T-cell (primary cell): ENCODE data around the gene SCO2. TPM values are rescaled to one million over a fixed set of nuclear protein-coding genes. Genes with fewer than 3 reads are reported as not detected.
A peak's percentile ranks its signal among the peaks of the same experiment; 100 is the strongest.

Experiments
- ATAC-seq, 4 experiments: fragments of 200-7000 bp in 3 of 4; fragments of 150-1000 bp in 1 of 4; cut with Tn5 transposase; replicated peaks in 1 of 4; 1 replicate in 3 of 4; 2 replicates in 1 of 4; pipeline ENCODE4 v1.10.0; 2021; ENCODE audit warnings: moderate library complexity in 3 of 4, mild to moderate bottlenecking in 2 of 4, moderate number of reproducible peaks in 1 of 4
- CTCF ChIA-PET, 2 donors: fragments of 300-600 bp; sonication (Branson Sonifier 250); formaldehyde crosslinking; loops; one replicate each; lab custom pipeline; 2022; ENCODE audit warnings: antibody characterized with exemption in 2 of 2; lab: Charles Lee
- POLR2A ChIA-PET, 2 donors: fragments of 300-600 bp; sonication (Branson Sonifier 250); formaldehyde crosslinking; loops; one replicate each; lab custom pipeline; 2022; ENCODE audit warnings: antibody characterized with exemption in 2 of 2; lab: Charles Lee
- DNase-seq, 35 experiments: peaks; one replicate each; pipeline versions ENCODE4 v3.0.0 to v3.0.0-alpha.2; 2013 to 2023
- H3K27ac ChIP-seq: one replicate; pipeline ENCODE4 v1.5.1; 2013; ENCODE audit warnings: low read length
- H3K27me3 ChIP-seq, 2 experiments: replicated peaks in 1 of 2; 1 replicate in 1 of 2; 2 replicates in 1 of 2; pipeline versions ENCODE4 v1.6.1 to v1.7.0; 2013; ENCODE audit warnings: low read length in 1 of 2, mixed read lengths in 1 of 2; ENCODE audit not compliant: control insufficient read depth in 2 of 2, insufficient read depth in 2 of 2; ENCODE audit errors: extremely low read depth in 1 of 2
- H3K36me3 ChIP-seq, 2 donors: 1 replicate in 1 of 2; 2 replicates in 1 of 2; pipeline versions ENCODE4 v1.6.1 to v1.7.0; 2013; ENCODE audit warnings: low read length in 1 of 2; ENCODE audit not compliant: control insufficient read depth in 2 of 2, insufficient read depth in 1 of 2; ENCODE audit errors: extremely low read depth in 1 of 2
- H3K4me1 ChIP-seq, 2 experiments: 1 replicate in 1 of 2; 2 replicates in 1 of 2; pipeline versions ENCODE4 v1.6.1 to v1.7.0; 2013; ENCODE audit warnings: low read length in 2 of 2, mixed read lengths in 1 of 2; ENCODE audit not compliant: insufficient read depth in 2 of 2, control insufficient read depth in 1 of 2; ENCODE audit errors: extremely low read depth in 1 of 2
- H3K4me3 ChIP-seq, 2 donors: 1 replicate in 1 of 2; 2 replicates in 1 of 2; pipeline versions ENCODE4 v1.5.1 to v1.7.0; 2013; ENCODE audit warnings: mild to moderate bottlenecking in 2 of 2, low read length in 1 of 2, moderate library complexity in 1 of 2; ENCODE audit not compliant: control insufficient read depth in 1 of 2; ENCODE audit errors: extremely low read depth in 1 of 2
- H3K9me3 ChIP-seq: 2 replicates; pipeline ENCODE4 v1.7.0; 2013
- H3K27ac Mint-ChIP-seq, 2 donors: one replicate each; pipeline ENCODE4 v1.8.0; 2020 to 2021; ENCODE audit warnings: mild to moderate bottlenecking in 2 of 2, mixed read lengths in 2 of 2
- H3K27me3 Mint-ChIP-seq, 2 donors: one replicate each; pipeline ENCODE4 v1.8.0; 2021 to 2022; ENCODE audit warnings: mixed read lengths in 2 of 2
- H3K36me3 Mint-ChIP-seq: one replicate; pipeline ENCODE4 v1.8.0; 2021; ENCODE audit warnings: mixed read lengths
- H3K4me1 Mint-ChIP-seq, 3 donors: one replicate each; pipeline ENCODE4 v1.8.0; 2020 to 2022; ENCODE audit warnings: mixed read lengths in 3 of 3, mild to moderate bottlenecking in 1 of 3
- H3K4me3 Mint-ChIP-seq, 3 donors: one replicate each; pipeline ENCODE4 v1.8.0; 2020 to 2022; ENCODE audit warnings: mild to moderate bottlenecking in 3 of 3, mixed read lengths in 3 of 3, moderate library complexity in 3 of 3
- H3K9me3 Mint-ChIP-seq, 3 donors: one replicate each; pipeline ENCODE4 v1.8.0; 2020 to 2022; ENCODE audit warnings: mixed read lengths in 3 of 3
- WGBS: methylation state at CpG from one replicate; pipeline ENCODE4 v1.1.5; 2013; ENCODE audit warnings: missing lambda C conversion rate; ENCODE audit not compliant: insufficient coverage; 5-methylcytosine and 5-hydroxymethylcytosine counted together
- total RNA-seq, 35 experiments: library from RNA in 6 of 35; stranded (reverse) in 6 of 35; fragments of 120-200 nt in 1 of 35; gene quantifications; one replicate each; pipeline versions ENCODE4 v1.2.1 to v1.2.4 and lab custom pipeline; 2013 to 2026

SCO2 gene
- total RNA-seq, 5 donors from 2014 or later (not counting 1 experiment from before 2014, with no cell fraction given): 3.3 to 5.6 (median 4.0) TPM

GRCh38 chr22:50481045-50481439 lies 44.4 kb downstream of the SCO2 start:
- ChIA-PET CTCF (no interaction called here), POLR2A (no interaction called here)
- peaks cover 5 to 13% (median 8%) of the 10 kb centered on the region in 3 donors for H3K4me1 Mint-ChIP-seq
- peak overlapping the region in 1 of 2 donors; percentile 22 for H3K27ac Mint-ChIP-seq
- 7% methylated on average over 45 of the region's 45 CpGs for WGBS
- Histone ChIP-seq H3K4me3 (peak overlapping the region; percentile 12 to 40), H3K36me3 (no peaks in the 10 kb centered on the region), H3K27me3 (peaks cover 0 to 35% of the 10 kb centered on the region in 2 experiments), H3K27ac (no peak overlapping the region), H3K4me1 (peaks cover 6 to 24% of the 10 kb centered on the region in 2 experiments), H3K9me3 (no peaks in the 10 kb centered on the region)
- DNase-seq (no peak), ATAC-seq (no peak)
- H3K9me3 Mint-ChIP-seq: no peaks in the 10 kb centered on the region
- H3K36me3 Mint-ChIP-seq: no peaks in the 10 kb centered on the region
- peaks cover 0 to 5% of the 10 kb centered on the region in 2 donors for H3K27me3 Mint-ChIP-seq
- peak overlapping the region; percentile 59 to 74 (median 72) for H3K4me3 Mint-ChIP-seq

DNA sequence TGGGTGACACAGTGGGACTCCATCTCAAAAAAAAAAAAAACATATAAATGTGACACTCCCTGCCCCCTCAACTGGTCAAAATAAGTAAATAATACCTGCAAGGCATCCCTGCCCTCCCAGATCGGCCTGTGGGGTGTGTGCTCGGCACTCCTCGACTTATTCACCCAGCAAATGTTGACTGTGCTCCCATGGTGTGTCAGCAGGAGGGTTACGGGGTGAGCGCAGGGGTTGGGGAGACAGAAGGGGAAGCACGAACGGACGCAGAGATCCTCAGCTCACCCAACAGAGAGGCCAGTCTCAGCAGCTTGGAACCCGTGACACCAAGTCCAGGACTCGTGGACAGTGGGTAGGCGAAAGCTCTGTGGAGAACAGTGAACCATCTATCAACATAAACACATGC lies 45.7 kb downstream of the SCO2 start:
- Histone ChIP-seq H3K4me3 (no peak overlapping the region), H3K36me3 (no peaks in the 10 kb centered on the region), H3K9me3 (no peaks in the 10 kb centered on the region), H3K27ac (no peak overlapping the region), H3K4me1 (peaks cover 6 to 31% of the 10 kb centered on the region in 2 experiments), H3K27me3 (peaks cover 0 to 30% of the 10 kb centered on the region in 2 experiments)
- ChIA-PET CTCF (interaction anchor here in 1 of 2 donors (0.5 to 1.4 kb wide), 2 partner anchors 9 to 210 kb away, joined by 3 to 6 read pairs; partner anchors contain the start of gene MAPK11), POLR2A (interaction anchor here in 1 of 2 donors (0.6 kb wide), 1 partner anchor 58 kb away, joined by 3 read pairs; no protein-coding TSS in a partner anchor)
- no peaks in the 10 kb centered on the region for H3K9me3 Mint-ChIP-seq
- peaks cover 0 to 5% of the 10 kb centered on the region in 2 donors for H3K27me3 Mint-ChIP-seq
- peak overlapping the region; percentile 59 to 75 (median 74) for H3K4me3 Mint-ChIP-seq
- peaks cover 12 to 14% (median 12%) of the 10 kb centered on the region in 3 donors for H3K4me1 Mint-ChIP-seq
- H3K36me3 Mint-ChIP-seq: no peaks in the 10 kb centered on the region
- H3K27ac Mint-ChIP-seq: peak overlapping the region in 1 of 2 donors; percentile 14
- ATAC-seq (no peak), DNase-seq (no peak)
- 84% methylated on average over 5 of the region's 11 CpGs for WGBS

DNA sequence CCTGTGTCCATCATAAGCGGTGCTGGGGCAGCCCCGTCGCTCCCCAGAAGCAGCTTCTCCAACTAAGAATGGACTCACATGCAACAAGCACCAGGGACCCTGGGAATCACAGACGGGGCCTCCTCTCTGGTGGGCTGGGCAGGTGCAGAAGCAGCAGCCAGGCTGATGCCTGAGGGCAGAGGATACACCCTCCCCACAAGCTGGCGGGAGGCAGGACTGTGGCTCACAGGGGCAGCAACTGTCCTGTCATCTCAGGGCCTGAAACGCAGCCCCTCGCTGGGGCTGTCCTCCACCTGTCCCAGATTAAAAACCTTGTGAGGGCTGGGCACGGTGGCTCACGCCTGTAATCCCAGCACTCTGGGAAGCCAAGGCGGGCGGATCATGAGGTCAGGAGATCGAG lies 47.5 kb downstream of the SCO2 start:
- H3K4me1 ChIP-seq: peaks cover 12 to 38% of the 10 kb centered on the region in 2 experiments
- ATAC-seq (no peak), DNase-seq (no peak)
- WGBS: 95% methylated on average over 9 of the region's 12 CpGs
- H3K4me3 Mint-ChIP-seq: no peak overlapping the region
- H3K36me3 Mint-ChIP-seq: peaks cover 8% of the 10 kb centered on the region
- CTCF ChIA-PET: interaction anchor here in 1 of 2 donors (0.6 kb wide), 1 partner anchor 143 kb away, joined by 6 read pairs; no protein-coding TSS in a partner anchor
- no peak overlapping the region for H3K27ac Mint-ChIP-seq
- peaks cover 0 to 17% of the 10 kb centered on the region in 2 experiments for H3K27me3 ChIP-seq
- no peak overlapping the region for H3K4me3 ChIP-seq
- H3K4me1 Mint-ChIP-seq: peaks cover 24 to 26% (median 25%) of the 10 kb centered on the region in 3 donors
- H3K36me3 ChIP-seq: no peaks in the 10 kb centered on the region
- peaks cover 0 to 5% of the 10 kb centered on the region in 2 donors for H3K27me3 Mint-ChIP-seq
- H3K27ac ChIP-seq: no peak overlapping the region
- H3K9me3 ChIP-seq: no peaks in the 10 kb centered on the region
- no peaks in the 10 kb centered on the region for H3K9me3 Mint-ChIP-seq
- POLR2A ChIA-PET: no interaction called here

GRCh38 chr22:50476868-50477267 lies 48.5 kb downstream of the SCO2 start:
- Histone ChIP-seq H3K27me3 (peaks cover 0 to 7% of the 10 kb centered on the region in 2 experiments), H3K4me3 (no peak overlapping the region), H3K27ac (no peak overlapping the region), H3K4me1 (peaks cover 18 to 38% of the 10 kb centered on the region in 2 experiments), H3K9me3 (no peaks in the 10 kb centered on the region), H3K36me3 (no peaks in the 10 kb centered on the region)
- Mint-ChIP-seq H3K4me3 (peak overlapping the region; percentile 64 to 91 (median 71)), H3K27ac (peak overlapping the region in 1 of 2 donors; percentile 5), H3K36me3 (peaks cover 8% of the 10 kb centered on the region), H3K4me1 (peaks cover 34 to 37% (median 36%) of the 10 kb centered on the region in 3 donors), H3K9me3 (no peaks in the 10 kb centered on the region), H3K27me3 (peaks cover 0 to 5% of the 10 kb centered on the region in 2 donors)
- DNase-seq: no peak
- CTCF ChIA-PET: no interaction called here
- ATAC-seq: no peak
- POLR2A ChIA-PET: no interaction called here
- WGBS: 87% methylated on average over 7 of the region's 7 CpGs

GRCh38 chr22:50475652-50476002 lies 49.8 kb downstream of the SCO2 start:
- no peak for ATAC-seq
- Histone ChIP-seq H3K36me3 (peaks cover 0 to under 1% of the 10 kb centered on the region in 2 donors), H3K27ac (peak overlapping the region; percentile 65), H3K27me3 (peaks cover 0 to 6% of the 10 kb centered on the region in 2 experiments), H3K4me3 (peak overlapping the region in 1 of 2 donors; percentile 65), H3K9me3 (no peaks in the 10 kb centered on the region), H3K4me1 (peaks cover 29 to 43% of the 10 kb centered on the region in 2 experiments)
- H3K9me3 Mint-ChIP-seq: no peaks in the 10 kb centered on the region
- peaks cover 0 to 5% of the 10 kb centered on the region in 2 donors for H3K27me3 Mint-ChIP-seq
- DNase-seq: no peak
- ChIA-PET CTCF (no interaction called here), POLR2A (no interaction called here)
- WGBS: 64% methylated on average over 4 of the region's 6 CpGs
- H3K4me3 Mint-ChIP-seq: peak overlapping the region; percentile 64 to 91 (median 71)
- peaks cover 47 to 49% (median 47%) of the 10 kb centered on the region in 3 donors for H3K4me1 Mint-ChIP-seq
- H3K36me3 Mint-ChIP-seq: peaks cover 8% of the 10 kb centered on the region
- H3K27ac Mint-ChIP-seq: peak overlapping the region; percentile 63 to 77

DNA sequence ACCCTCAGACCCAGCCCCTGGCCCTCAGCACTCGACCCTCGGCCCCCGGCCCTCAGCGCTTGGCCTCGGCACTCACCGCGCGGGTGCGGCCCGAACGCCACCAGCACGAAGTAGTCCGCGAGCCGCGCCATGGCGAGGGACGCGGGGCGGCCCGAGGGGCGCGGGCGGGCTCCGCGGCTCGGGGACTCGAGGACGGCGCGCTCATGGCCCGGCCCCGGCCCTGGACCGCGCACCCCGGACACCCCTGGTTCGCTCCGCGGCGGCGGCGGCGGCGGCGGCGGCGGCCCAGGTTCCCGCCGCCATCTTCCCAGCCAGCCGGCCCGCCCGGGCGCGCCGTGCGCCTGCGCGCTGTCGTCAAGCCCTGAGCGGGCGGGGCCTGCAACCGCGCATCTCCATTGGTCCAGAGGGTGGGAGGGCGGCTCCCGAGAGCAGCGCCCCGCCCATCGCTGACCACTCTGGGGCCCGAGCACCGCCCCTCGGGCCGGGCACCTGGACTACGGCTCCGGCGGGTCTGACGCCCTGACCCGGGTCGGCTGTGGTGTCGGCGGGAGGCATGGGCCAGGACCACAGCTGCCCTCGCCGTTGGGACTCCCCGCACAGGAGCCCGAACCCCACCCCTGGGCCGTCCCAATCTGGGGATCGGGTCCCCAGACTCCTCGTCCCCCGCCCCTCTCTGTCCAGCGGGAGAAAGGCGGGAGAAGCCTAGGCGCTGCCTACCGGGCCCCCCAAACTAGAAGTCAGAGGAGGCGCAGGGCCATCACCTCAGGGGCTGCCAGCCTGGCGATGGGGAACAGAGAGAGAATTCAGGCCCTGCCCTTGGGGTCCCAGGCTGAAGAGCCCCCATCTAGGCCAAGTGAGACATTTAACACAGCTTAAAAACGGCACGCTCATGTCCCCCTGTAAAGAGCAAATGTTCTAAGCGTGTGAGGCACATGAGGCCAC lies 50.4 kb downstream of the SCO2 start, which contains the start of gene SBF1:
TSS of gene SBF1 (minus strand) at position 326 of the 942 bp plus-strand sequence. CDS start at position 131, 195 bp downstream.
- H3K4me1 ChIP-seq: peaks cover 34 to 49% of the 10 kb centered on the region in 2 experiments
- Mint-ChIP-seq H3K36me3 (peaks cover 8% of the 10 kb centered on the region), H3K4me1 (peaks cover 46 to 51% (median 49%) of the 10 kb centered on the region in 3 donors), H3K4me3 (peak within 1 kb of the TSS; percentile 91 to 93 (median 92)), H3K9me3 (no peaks in the 10 kb centered on the region), H3K27ac (peak within 1 kb of the TSS; percentile 97 to 98), H3K27me3 (peaks cover 0 to under 1% of the 10 kb centered on the region in 2 donors)
- peak within 1 kb of the TSS; percentile 65 for H3K27ac ChIP-seq
- H3K4me3 ChIP-seq: peak within 1 kb of the TSS; percentile 72 to 78
- ChIA-PET POLR2A (no interaction called here), CTCF (no interaction called here)
- DNase-seq (peak; percentile 70 to 93 (median 81)), ATAC-seq (peak; percentile 70 to 74 (median 72))
- H3K36me3 ChIP-seq: peaks cover 0 to 3% of the 10 kb centered on the region in 2 donors
- H3K9me3 ChIP-seq: no peaks in the 10 kb centered on the region
- peaks cover 0 to 2% of the 10 kb centered on the region in 2 experiments for H3K27me3 ChIP-seq
- 3% methylated on average over 97 of the region's 97 CpGs for WGBS
